Suprapubic skin (tissue), 4 donors: ENCODE data around the gene KIRREL3. TPM values are rescaled to one million over a fixed set of nuclear protein-coding genes. Genes with fewer than 3 reads are reported as not detected.

Source experiments
- DNase-seq, 2 donors: peaks; one replicate each; pipeline ENCODE4 v3.0.0-alpha.2; 2019; ENCODE audit warnings: low spot score in 2 of 2
- H3K27ac ChIP-seq: fragments of 200-600 bp; sonication (generic); one replicate; pipeline ENCODE4 v1.5.1; 2019
- H3K27me3 ChIP-seq: fragments of 200-600 bp; sonication (generic); one replicate; pipeline ENCODE4 v1.5.1; 2019
- H3K36me3 ChIP-seq: fragments of 200-600 bp; sonication (generic); one replicate; pipeline ENCODE4 v1.5.1; 2019
- H3K4me1 ChIP-seq: fragments of 200-600 bp; sonication (generic); one replicate; pipeline ENCODE4 v1.5.1; 2019
- H3K4me3 ChIP-seq: fragments of 200-600 bp; sonication (generic); one replicate; pipeline ENCODE4 v1.5.1; 2019; ENCODE audit warnings: mild to moderate bottlenecking
- H3K9me3 ChIP-seq: fragments of 200-600 bp; sonication (generic); one replicate; pipeline ENCODE4 v1.5.1; 2019
- CTCF ChIP-seq, 2 donors: fragments of 200-600 bp in 1 of 2; fragments of 450-650 bp in 1 of 2; sonication (generic) in 1 of 2; IDR thresholded peaks; one replicate each; pipeline ENCODE4 v1.5.1; 2016 to 2019; ENCODE audit warnings: antibody characterized with exemption in 2 of 2, mild to moderate bottlenecking in 1 of 2, moderate library complexity in 1 of 2
- EP300 ChIP-seq: sonication (generic); formaldehyde crosslinking; IDR thresholded peaks from one replicate; pipeline ENCODE4 v1.6.1; 2017; ENCODE audit warnings: antibody characterized with exemption
- POLR2A ChIP-seq, 2 donors: fragments of 450-650 bp; IDR thresholded peaks; one replicate each; pipeline ENCODE4 v1.6.1; 2017; ENCODE audit warnings: antibody characterized with exemption in 2 of 2, mild to moderate bottlenecking in 2 of 2, moderate library complexity in 2 of 2
- POLR2AphosphoS5 ChIP-seq, 3 donors: sonication (generic); formaldehyde crosslinking; IDR thresholded peaks; one replicate each; pipeline ENCODE4 v1.6.1; 2017; ENCODE audit warnings: antibody characterized with exemption in 3 of 3
- WGBS: methylation state at CpG from one replicate; pipeline ENCODE4 v1.1.5; 2018; 5-methylcytosine and 5-hydroxymethylcytosine counted together
- total RNA-seq, 4 donors: library from RNA; depleted of rRNA; stranded (reverse); fragments of >200 nt; gene quantifications; one replicate each; pipeline ENCODE4 v1.1.0, GENCODE V29; 2016

The KIRREL3 gene
- total RNA-seq, 4 donors from 2014 or later, result 0.17 TPM; not detected in 3

- H3K9me3 ChIP-seq, result no peaks in the 10 kb centered on the region
- peaks cover 18% of the 10 kb centered on the region for H3K36me3 ChIP-seq
- WGBS, result 93% methylated on average over 3 of the region's 3 CpGs
- no peak overlapping the region for H3K4me3 ChIP-seq
- peaks cover 59% of the 10 kb centered on the region for H3K4me1 ChIP-seq
- no peak overlapping the region for H3K27ac ChIP-seq
- H3K27me3 ChIP-seq, result no peaks in the 10 kb centered on the region
- no peak for DNase-seq
- TF ChIP-seq CTCF (IDR thresholded peaks at IDR 0.05) (no peak), POLR2A (IDR thresholded peaks at IDR 0.05) (no peak), EP300 (no peak), POLR2AphosphoS5 (IDR thresholded peaks at IDR 0.05) (no peak)
Measured at GRCh38 chr11:126405374-126405773, 595.2 kb downstream of the KIRREL3 start.

GRCh38 chr11:126404367-126404766, 596.2 kb downstream of the KIRREL3 start:
- Histone ChIP-seq H3K4me1 (peaks cover 49% of the 10 kb centered on the region), H3K4me3 (no peak overlapping the region), H3K9me3 (no peaks in the 10 kb centered on the region), H3K27me3 (no peaks in the 10 kb centered on the region), H3K27ac (no peak overlapping the region), H3K36me3 (peaks cover 16% of the 10 kb centered on the region)
- WGBS, result 86% methylated on average over 5 of the region's 5 CpGs
- DNase-seq, result no peak
- TF ChIP-seq EP300 (no peak), CTCF (IDR thresholded peaks at IDR 0.05) (no peak), POLR2A (IDR thresholded peaks at IDR 0.05) (no peak), POLR2AphosphoS5 (IDR thresholded peaks at IDR 0.05) (no peak)

GRCh38 chr11:126403658-126404057, 596.9 kb downstream of the KIRREL3 start:
- no peak overlapping the region for H3K4me3 ChIP-seq
- WGBS, result 82% methylated on average over 8 of the region's 8 CpGs
- H3K4me1 ChIP-seq, result peaks cover 41% of the 10 kb centered on the region
- H3K27ac ChIP-seq, result peak overlapping the region; percentile 11
- no peaks in the 10 kb centered on the region for H3K9me3 ChIP-seq
- H3K27me3 ChIP-seq, result no peaks in the 10 kb centered on the region
- peaks cover 16% of the 10 kb centered on the region for H3K36me3 ChIP-seq
- peak in 1 of 2 donors; percentile 63 for DNase-seq
- TF ChIP-seq CTCF (IDR thresholded peaks at IDR 0.05), result no peak
- TF ChIP-seq EP300, result no peak
- TF ChIP-seq POLR2A (IDR thresholded peaks at IDR 0.05), result no peak
- TF ChIP-seq POLR2AphosphoS5 (IDR thresholded peaks at IDR 0.05), result no peak

- Histone ChIP-seq H3K4me1 (peaks cover 39% of the 10 kb centered on the region), H3K27ac (peak overlapping the region; percentile 77), H3K4me3 (no peak overlapping the region), H3K36me3 (peaks cover 11% of the 10 kb centered on the region), H3K27me3 (no peaks in the 10 kb centered on the region), H3K9me3 (no peaks in the 10 kb centered on the region)
- WGBS, result 45% methylated on average over 11 of the region's 15 CpGs
- TF ChIP-seq POLR2A (IDR thresholded peaks at IDR 0.05), result no peak
- no peak for TF ChIP-seq CTCF (IDR thresholded peaks at IDR 0.05)
- TF ChIP-seq POLR2AphosphoS5 (IDR thresholded peaks at IDR 0.05), result no peak
- TF ChIP-seq EP300, result no peak
- DNase-seq, result peak in 1 of 2 donors; percentile 78
Measured at GRCh38 chr11:126403022-126403581, 597.5 kb downstream of the KIRREL3 start.

- no peak for TF ChIP-seq EP300
- no peak for TF ChIP-seq POLR2A (IDR thresholded peaks at IDR 0.05)
- TF ChIP-seq CTCF (IDR thresholded peaks at IDR 0.05), result no peak
- TF ChIP-seq POLR2AphosphoS5 (IDR thresholded peaks at IDR 0.05), result no peak
- Histone ChIP-seq H3K4me3 (no peak overlapping the region), H3K9me3 (no peaks in the 10 kb centered on the region), H3K27ac (no peak overlapping the region), H3K27me3 (no peaks in the 10 kb centered on the region), H3K4me1 (peaks cover 32% of the 10 kb centered on the region), H3K36me3 (no peaks in the 10 kb centered on the region)
- 96% methylated on average over 6 of the region's 6 CpGs for WGBS
- DNase-seq, result peak in 1 of 2 donors; percentile 15
Measured at GRCh38 chr11:126400479-126400878, 600.1 kb downstream of the KIRREL3 start.
